ENCODE data around the gene TRIP6.

DNA sequence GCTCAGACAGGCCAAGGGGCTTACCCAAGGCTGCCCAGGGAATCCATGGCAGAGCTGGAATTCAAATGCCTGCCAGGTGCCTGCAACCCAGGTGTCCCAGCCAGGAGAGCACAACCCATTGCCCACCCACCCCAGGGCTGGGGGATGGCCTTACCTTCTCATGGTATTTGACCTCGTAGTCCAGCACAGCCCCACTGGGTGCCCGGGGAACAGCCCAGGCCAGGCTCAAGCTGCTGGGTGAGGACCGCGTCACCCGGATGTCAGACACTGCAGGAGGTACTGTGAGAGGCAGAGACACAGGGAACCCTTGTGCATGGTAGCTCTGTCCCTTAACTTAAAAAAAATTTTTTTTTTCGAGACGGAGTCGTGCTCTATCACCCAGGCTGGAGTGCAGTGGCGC lies 48.8 kb upstream of the TRIP6 start:
- no peak for TF ChIP-seq POLR2A (IDR thresholded peaks at IDR 0.05; ENCODE audit: low read depth, low read length)
- TF ChIP-seq TAF1 (IDR thresholded peaks at IDR 0.05; ENCODE audit: borderline replicate concordance, low read depth, low read length), result no peak

Measured in GM12892 (cell line).